SU-DHL-6 (cell line): ENCODE data around the gene NAA15.

Experiments
- H2AFZ ChIP-seq: fragments of 200-600 bp; sonication (generic); 2 replicates; pipeline ENCODE4 v1.6.1; 2014; ENCODE audit warnings: low read depth, mild to moderate bottlenecking, moderate library complexity, mixed read lengths, antibody characterized with exemption, low read length; ENCODE audit not compliant: severe bottlenecking
- H3F3A ChIP-seq: fragments of 200-600 bp; shearing (Covaris generic); 2 replicates; pipeline ENCODE4 v1.6.0; 2016; ENCODE audit warnings: antibody characterized with exemption, mild to moderate bottlenecking; ENCODE audit not compliant: insufficient read depth
- H3K27ac ChIP-seq: fragments of 200-600 bp; sonication (generic); 2 replicates; pipeline ENCODE4 v1.5.1; 2016; ENCODE audit warnings: low read depth, mild to moderate bottlenecking, low read length, moderate library complexity, mixed read lengths
- H3K27me3 ChIP-seq: fragments of 200-600 bp; sonication (generic), shearing (Covaris generic); 2 replicates; pipeline ENCODE4 v1.6.0; 2014; ENCODE audit warnings: mild to moderate bottlenecking, low read length
- H3K36me3 ChIP-seq: fragments of 200-600 bp; sonication (generic); 2 replicates; pipeline ENCODE4 v1.6.1; 2014; ENCODE audit warnings: mild to moderate bottlenecking, low read length, mixed read lengths
- H3K4me2 ChIP-seq: fragments of 300-600, 200-600 bp; shearing (Covaris generic), sonication (generic); 2 replicates; pipeline ENCODE4 v1.6.0; 2014; ENCODE audit warnings: low read length, low read depth, mild to moderate bottlenecking; ENCODE audit not compliant: poor library complexity, severe bottlenecking
- H3K4me3 ChIP-seq: fragments of 200-600 bp; sonication (generic); 2 replicates; pipeline ENCODE4 v1.5.1; 2014; ENCODE audit warnings: antibody characterized with exemption, low read length, mild to moderate bottlenecking, mixed read lengths; ENCODE audit not compliant: insufficient read depth, poor library complexity, severe bottlenecking
- H3K79me2 ChIP-seq: fragments of 200-600 bp; sonication (generic); 2 replicates; pipeline ENCODE4 v1.6.1; 2014; ENCODE audit warnings: mild to moderate bottlenecking, low read length, moderate library complexity; ENCODE audit not compliant: insufficient read depth
- H3K9ac ChIP-seq: fragments of 200-600 bp; sonication (generic); 2 replicates; pipeline ENCODE4 v1.7.0; 2014; ENCODE audit warnings: mild to moderate bottlenecking, low read length
- H3K9me2 ChIP-seq: fragments of 200-600 bp; sonication (generic); replicated peaks from 2 replicates; pipeline ENCODE4 v1.6.1; 2014; ENCODE audit warnings: low read length; ENCODE audit not compliant: insufficient read depth
- H3K9me3 ChIP-seq: fragments of 200-600 bp; sonication (generic); 2 replicates; pipeline ENCODE4 v1.6.1; 2014; ENCODE audit warnings: low read length, mixed read lengths; ENCODE audit not compliant: insufficient read depth
- H4K20me1 ChIP-seq: fragments of 200-600 bp; sonication (generic); 2 replicates; pipeline ENCODE4 v1.6.1; 2014; ENCODE audit warnings: low read depth, mild to moderate bottlenecking, antibody characterized with exemption, low read length, moderate library complexity, mixed read lengths
- CTCF ChIP-seq: fragments of 200-600 bp; sonication (generic); IDR thresholded peaks from one replicate; pipeline ENCODE4 v1.5.1; 2017; ENCODE audit warnings: antibody characterized with exemption, mild to moderate bottlenecking, low read length, moderate library complexity; ENCODE audit not compliant: insufficient read depth, poor library complexity, severe bottlenecking
- EZH2phosphoT487 ChIP-seq: fragments of 200-600 bp; sonication (generic), shearing (Covaris generic); conservative IDR thresholded peaks from 2 replicates; pipeline ENCODE4 v1.6.1; 2018; ENCODE audit warnings: mild to moderate bottlenecking, antibody characterized with exemption, low read length, moderate library complexity, mixed read lengths

Gene NAA15

GRCh38 chr4:139436122-139436521 is 134.8 kb downstream of the NAA15 start:
- TF ChIP-seq EZH2phosphoT487 (no peak), CTCF (no peak)

DNA sequence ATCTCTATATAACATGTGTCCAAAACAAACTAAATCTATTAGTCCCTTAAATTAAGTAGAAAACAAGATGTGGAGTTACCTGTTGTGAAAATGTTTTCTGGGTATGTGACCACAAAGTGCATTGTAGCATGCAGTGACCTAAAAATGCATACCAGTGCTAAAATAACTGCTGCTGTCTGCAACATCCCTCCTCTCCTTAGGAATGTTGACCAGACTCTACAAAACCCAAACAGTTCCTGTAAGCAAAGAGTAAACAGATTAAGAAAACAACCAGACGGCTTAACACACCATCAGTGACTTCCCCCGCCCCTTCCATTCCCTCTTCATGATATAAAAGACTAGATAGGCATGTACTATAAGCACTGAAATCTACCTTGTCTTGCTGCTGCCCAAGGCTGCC is 136.8 kb downstream of the NAA15 start:
- no peaks in the 10 kb centered on the region for H3K9me3 ChIP-seq
- H3K9me2 ChIP-seq = no peaks in the 10 kb centered on the region
- H3F3A ChIP-seq = no peaks in the 10 kb centered on the region
- H3K36me3 ChIP-seq = no peaks in the 10 kb centered on the region
- no peak overlapping the region for H3K9ac ChIP-seq
- H3K79me2 ChIP-seq = no peaks in the 10 kb centered on the region
- no peaks in the 10 kb centered on the region for H4K20me1 ChIP-seq
- H2AFZ ChIP-seq = no peak overlapping the region
- no peak for TF ChIP-seq EZH2phosphoT487
- no peak for TF ChIP-seq CTCF
- no peak overlapping the region for H3K4me3 ChIP-seq
- no peak overlapping the region for H3K4me2 ChIP-seq
- H3K27ac ChIP-seq = no peak overlapping the region
- H3K27me3 ChIP-seq = no peaks in the 10 kb centered on the region

More at GRCh38 chr4:139436122-139436521, 134.8 kb downstream of the NAA15 start:
- Histone ChIP-seq H3K79me2 (no peaks in the 10 kb centered on the region), H3K27ac (no peak overlapping the region), H3F3A (no peaks in the 10 kb centered on the region), H3K36me3 (no peaks in the 10 kb centered on the region), H3K9me2 (no peaks in the 10 kb centered on the region), H3K9ac (no peak overlapping the region), H3K9me3 (no peaks in the 10 kb centered on the region), H2AFZ (no peak overlapping the region), H3K4me2 (no peak overlapping the region), H3K4me3 (no peak overlapping the region), H3K27me3 (no peaks in the 10 kb centered on the region), H4K20me1 (no peaks in the 10 kb centered on the region)

DNA sequence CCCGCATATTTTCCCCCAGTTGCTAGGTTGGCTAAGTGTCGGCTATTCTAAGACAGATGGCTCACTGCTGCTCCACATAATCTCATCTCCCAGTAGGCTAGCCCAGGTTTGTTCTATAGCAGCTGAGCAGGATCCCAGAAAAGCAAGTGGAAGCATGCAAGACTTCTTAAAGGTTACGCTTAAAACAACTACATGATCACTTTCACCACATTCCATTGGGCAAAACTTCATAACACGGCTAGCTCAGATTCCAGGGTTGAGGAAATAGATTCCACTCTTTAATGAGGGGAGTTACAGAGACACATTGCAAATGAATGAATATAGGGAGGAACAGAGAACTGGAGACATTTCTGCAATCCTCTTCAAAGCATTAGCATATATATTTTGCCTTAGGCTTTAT is 139.7 kb downstream of the NAA15 start:
- no peaks in the 10 kb centered on the region for H3K79me2 ChIP-seq
- no peak overlapping the region for H3K4me2 ChIP-seq
- no peaks in the 10 kb centered on the region for H3K36me3 ChIP-seq
- H3K4me3 ChIP-seq = no peak overlapping the region
- no peak overlapping the region for H3K27ac ChIP-seq
- H3K9me2 ChIP-seq = no peaks in the 10 kb centered on the region
- TF ChIP-seq CTCF (no peak), EZH2phosphoT487 (no peak)
- no peaks in the 10 kb centered on the region for H3F3A ChIP-seq
- no peak overlapping the region for H2AFZ ChIP-seq
- no peaks in the 10 kb centered on the region for H3K27me3 ChIP-seq
- H3K9ac ChIP-seq = no peak overlapping the region
- no peaks in the 10 kb centered on the region for H3K9me3 ChIP-seq
- H4K20me1 ChIP-seq = no peaks in the 10 kb centered on the region
